ENCODE data around the gene DSG4.

The DSG4 gene

DNA sequence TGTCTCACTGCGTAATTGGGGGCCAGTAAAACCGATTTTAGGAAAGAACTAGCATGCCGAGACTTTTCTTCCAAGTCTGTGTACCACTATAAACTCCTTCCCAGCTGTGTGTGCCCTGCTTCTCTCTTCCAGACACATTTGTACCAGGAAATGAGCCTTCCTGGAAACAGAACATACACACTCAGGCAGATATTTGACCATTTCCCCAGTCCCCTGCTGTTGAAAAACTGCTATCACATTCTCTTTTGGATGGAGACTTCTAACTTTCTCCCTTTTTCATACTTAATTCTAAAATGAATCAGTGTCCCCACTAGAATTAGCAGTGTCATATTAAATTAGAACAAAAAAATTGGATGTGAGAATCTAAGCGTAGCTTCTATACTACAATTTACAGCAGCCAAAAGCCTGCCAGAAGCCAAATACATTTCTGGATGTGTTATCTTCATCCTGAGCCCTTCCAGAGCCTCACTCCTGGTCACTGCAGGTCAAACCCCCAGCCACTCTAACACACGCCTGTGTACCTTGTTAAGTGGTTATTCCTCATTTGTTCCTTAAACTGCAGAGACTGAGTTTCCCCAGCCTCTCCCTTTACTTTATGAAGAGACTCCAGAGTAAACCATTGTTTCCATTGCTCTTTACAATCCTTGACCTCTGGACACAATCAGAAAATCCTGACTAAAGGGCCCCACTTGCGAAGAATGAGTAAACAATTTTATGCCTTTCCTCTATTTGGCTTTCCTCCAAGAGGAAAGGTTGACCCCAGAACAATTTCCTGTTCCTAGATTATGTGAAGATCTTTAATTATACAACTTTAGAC, 20.4 kb downstream of the DSG4 start:
- DNase-seq (ENCODE audit: insufficient read length, low spot score) (no peak), FAIRE-seq (no peak)
- TF ChIP-seq, protein P1, sequence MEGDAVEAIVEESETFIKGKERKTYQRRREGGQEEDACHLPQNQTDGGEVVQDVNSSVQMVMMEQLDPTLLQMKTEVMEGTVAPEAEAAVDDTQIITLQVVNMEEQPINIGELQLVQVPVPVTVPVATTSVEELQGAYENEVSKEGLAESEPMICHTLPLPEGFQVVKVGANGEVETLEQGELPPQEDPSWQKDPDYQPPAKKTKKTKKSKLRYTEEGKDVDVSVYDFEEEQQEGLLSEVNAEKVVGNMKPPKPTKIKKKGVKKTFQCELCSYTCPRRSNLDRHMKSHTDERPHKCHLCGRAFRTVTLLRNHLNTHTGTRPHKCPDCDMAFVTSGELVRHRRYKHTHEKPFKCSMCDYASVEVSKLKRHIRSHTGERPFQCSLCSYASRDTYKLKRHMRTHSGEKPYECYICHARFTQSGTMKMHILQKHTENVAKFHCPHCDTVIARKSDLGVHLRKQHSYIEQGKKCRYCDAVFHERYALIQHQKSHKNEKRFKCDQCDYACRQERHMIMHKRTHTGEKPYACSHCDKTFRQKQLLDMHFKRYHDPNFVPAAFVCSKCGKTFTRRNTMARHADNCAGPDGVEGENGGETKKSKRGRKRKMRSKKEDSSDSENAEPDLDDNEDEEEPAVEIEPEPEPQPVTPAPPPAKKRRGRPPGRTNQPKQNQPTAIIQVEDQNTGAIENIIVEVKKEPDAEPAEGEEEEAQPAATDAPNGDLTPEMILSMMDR (IDR thresholded peaks at IDR 0.05; ENCODE audit: insufficient read depth, missing control alignments), result no peak

DNA sequence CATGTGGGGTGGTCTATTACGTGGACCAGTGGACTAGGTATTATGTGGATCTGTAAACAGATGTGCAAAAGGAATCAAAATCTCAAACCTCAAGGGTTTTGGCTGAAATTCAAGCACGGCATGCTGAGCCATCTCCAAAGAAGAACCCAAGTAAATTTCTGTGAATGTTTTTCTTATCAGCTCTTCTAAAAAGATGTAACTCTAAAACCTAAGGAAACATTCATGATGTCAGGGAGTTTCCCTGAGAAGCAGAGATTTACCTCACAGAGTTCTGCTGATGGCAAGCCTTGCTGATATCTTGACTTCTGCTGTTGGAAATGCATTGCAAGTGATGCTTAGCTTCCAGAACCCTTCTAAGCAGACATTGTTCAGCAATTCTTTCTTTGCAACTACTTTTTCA, 21.6 kb downstream of the DSG4 start:
- FAIRE-seq, result no peak
- TF ChIP-seq, protein P1 (IDR thresholded peaks at IDR 0.05; ENCODE audit: insufficient read depth, missing control alignments), result no peak
- DNase-seq (ENCODE audit: insufficient read length, low spot score), result no peak

DNA sequence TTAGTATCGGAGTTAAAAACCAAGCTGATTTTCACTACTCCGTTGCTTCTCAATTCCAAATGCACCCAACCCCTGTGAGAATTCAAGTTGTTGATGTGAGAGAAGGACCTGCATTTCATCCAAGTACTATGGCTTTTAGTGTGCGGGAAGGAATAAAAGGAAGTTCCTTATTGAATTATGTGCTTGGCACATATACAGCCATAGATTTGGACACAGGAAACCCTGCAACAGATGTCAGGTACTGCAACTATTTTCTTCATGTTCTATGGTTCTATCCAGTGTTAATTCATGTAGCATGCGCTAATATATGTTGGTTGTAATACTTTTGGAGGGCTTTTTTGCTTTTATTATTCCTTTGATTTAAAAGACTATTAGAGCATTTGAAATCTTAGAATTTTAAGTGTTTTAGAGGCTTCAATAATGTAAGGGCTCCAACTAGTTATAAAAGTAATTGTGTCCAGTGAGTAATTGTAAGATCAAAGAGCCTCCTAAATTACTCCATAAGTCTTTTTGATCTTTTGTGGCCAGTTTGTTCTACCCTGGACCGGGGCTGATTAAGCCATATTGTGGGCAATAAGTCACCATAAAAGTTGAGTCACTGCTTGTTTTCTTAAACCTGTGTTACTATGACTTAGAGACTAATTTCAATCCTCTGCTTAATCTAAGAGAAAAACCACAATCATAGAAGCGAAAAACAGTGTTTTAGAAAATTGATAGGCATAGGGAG, 22.9 kb downstream of the DSG4 start:
- DNase-seq (ENCODE audit: insufficient read length, low spot score) (no peak), FAIRE-seq (peak; percentile 82)
- TF ChIP-seq, protein P1 (IDR thresholded peaks at IDR 0.05; ENCODE audit: insufficient read depth, missing control alignments), result no peak

DNA sequence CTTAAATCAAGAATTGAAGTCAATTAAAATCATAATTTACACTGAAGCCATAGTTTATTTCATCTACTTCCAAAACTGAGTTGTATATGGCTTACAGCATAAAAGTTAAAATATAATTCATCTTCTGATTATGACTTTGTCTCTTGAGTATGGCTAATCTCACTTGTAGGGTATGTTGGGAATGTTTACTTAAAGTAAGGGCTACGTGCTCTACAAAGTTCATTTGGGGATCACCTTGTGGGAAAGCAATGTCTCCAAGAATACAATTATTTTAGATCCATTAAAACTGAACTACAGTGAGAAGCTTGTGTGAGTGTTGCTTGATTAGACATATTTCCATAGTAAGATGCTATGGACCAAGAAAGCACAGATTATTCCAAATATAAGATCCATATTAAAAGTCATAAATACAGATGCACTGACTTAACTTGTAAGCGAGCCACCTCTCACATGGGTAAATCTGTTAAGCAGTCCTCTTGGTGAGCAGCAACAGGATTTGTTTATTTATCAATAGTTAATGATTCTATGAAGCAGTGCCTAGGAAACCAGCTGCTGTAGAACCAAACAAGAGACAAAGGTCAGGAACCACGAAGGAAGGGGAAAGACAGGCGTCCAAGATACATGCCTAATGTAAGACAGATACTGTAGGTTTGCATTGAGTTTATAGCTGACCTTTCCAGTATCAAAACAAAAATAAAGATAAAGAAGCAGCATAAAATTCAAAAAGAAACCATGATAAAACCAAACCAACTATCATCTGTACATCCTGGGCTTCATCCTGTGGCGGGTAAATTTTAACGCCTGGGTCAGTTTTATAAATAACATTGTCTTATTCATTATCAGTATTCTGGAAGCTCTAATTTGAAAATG, 24.8 kb downstream of the DSG4 start:
- FAIRE-seq, result no peak
- DNase-seq (ENCODE audit: insufficient read length, low spot score), result no peak
- TF ChIP-seq, protein P1 (IDR thresholded peaks at IDR 0.05; ENCODE audit: insufficient read depth, missing control alignments), result no peak

DNA sequence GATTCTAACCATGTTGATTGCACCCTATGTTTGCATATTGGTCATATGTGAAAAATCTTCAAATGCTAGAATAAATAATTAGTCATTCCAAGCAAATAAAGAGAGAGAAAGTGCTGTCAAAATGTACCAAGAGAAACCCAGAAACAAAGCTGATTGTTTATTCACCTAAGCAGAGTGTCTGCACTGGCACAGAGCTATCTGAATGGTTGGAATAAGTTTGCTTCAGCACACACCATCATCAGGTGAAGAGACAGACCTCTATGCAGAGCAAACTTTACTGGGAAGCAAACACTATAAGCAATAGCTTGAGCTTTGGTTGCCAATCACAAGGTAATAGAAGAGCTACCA, 25.4 kb downstream of the DSG4 start:
- no peak for DNase-seq (ENCODE audit: insufficient read length, low spot score)
- TF ChIP-seq, protein P1 (IDR thresholded peaks at IDR 0.05; ENCODE audit: insufficient read depth, missing control alignments), result no peak

DNA sequence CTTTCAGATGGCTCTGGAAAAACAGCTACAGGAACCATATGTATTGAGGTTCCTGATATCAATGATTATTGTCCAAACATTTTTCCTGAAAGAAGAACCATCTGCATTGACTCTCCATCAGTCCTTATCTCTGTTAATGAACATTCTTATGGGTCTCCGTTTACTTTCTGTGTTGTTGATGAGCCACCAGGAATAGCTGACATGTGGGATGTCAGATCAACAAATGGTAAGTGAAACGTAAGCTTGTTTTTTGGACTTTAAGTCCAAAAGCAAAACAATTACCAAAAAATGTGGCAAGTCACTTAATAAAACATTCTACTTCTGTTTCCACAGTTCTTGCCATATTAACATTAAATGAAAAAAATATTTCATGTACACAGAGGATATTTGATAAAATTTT, 26.8 kb downstream of the DSG4 start:
- peak; percentile 78 for FAIRE-seq

More for the DNA sequence above, 25.4 kb downstream of the DSG4 start:
- no peak for FAIRE-seq

More for the DNA sequence above, 26.8 kb downstream of the DSG4 start:
- TF ChIP-seq, protein P1 (IDR thresholded peaks at IDR 0.05; ENCODE audit: insufficient read depth, missing control alignments), result no peak
- no peak for DNase-seq (ENCODE audit: insufficient read length, low spot score)
